Measurements from ENCODE around the gene GPC3.

DNA sequence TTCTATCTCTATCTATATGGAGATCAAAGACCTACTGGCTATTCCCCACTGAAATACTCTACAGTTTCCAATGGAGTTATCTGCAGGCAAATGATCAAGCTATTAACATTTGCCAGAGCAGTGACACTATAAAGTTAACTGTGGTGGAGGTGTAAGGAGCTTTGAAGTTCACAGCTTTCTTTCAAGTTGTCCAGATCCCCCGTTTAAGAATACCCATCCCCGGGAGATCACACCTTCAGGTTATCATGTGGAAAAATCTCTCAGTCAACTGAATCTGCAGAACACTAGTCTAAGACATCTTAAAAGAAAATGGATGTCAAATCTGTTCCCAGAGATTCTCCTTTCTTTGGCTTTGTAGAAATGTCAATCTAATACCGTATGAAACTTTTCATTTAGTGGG, 80.1 kb downstream of the GPC3 start:
- TF ChIP-seq, protein P1, sequence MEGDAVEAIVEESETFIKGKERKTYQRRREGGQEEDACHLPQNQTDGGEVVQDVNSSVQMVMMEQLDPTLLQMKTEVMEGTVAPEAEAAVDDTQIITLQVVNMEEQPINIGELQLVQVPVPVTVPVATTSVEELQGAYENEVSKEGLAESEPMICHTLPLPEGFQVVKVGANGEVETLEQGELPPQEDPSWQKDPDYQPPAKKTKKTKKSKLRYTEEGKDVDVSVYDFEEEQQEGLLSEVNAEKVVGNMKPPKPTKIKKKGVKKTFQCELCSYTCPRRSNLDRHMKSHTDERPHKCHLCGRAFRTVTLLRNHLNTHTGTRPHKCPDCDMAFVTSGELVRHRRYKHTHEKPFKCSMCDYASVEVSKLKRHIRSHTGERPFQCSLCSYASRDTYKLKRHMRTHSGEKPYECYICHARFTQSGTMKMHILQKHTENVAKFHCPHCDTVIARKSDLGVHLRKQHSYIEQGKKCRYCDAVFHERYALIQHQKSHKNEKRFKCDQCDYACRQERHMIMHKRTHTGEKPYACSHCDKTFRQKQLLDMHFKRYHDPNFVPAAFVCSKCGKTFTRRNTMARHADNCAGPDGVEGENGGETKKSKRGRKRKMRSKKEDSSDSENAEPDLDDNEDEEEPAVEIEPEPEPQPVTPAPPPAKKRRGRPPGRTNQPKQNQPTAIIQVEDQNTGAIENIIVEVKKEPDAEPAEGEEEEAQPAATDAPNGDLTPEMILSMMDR (IDR thresholded peaks at IDR 0.05; ENCODE audit: low read depth, low read length, poor library complexity, severe bottlenecking): no peak
- TF ChIP-seq EZH2phosphoT487 (IDR thresholded peaks at IDR 0.05; ENCODE audit: borderline replicate concordance, low read length): no peak

All from DOHH2 (cell line).